HS-27A (cell line): Measurements from ENCODE around the gene ADRA2B.

ENCODE experiments used
- DNase-seq: peaks from one replicate; pipeline ENCODE4 v3.0.0-alpha.2; 2012; ENCODE audit warnings: low read depth, missing footprints

ADRA2B gene

DNA sequence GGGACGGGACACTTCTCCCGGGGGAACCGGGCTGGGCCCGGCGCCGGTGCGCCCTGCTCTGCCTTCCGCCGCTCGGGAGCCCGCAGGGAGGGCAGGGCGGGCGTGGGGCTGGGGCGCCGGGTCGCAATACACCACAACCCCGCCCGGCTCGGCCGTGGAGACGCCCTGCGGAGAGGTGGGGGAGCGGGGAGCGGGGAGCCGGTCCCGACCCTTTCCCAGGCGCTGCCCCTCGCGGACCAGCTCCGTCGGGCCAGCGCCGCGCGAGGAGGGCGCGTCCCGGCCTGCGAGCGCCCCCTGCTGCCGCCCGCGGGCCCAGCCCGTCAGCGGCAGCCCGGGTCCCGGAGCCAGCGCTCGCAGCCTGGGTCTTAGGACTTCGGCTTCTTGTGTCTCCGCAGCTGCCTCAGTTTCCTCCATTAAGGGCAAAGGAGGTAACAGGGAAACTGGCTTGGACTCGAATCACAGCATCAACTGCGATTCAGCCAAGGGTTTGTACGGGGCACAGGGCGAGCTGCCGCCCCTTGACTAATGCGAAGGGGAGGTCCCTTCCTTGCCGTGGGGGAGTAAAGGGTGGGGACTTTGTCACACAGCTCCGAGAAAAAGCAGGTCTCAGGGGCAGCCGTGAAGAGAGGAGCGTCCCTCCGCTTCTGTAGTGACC lies 635 bp upstream of the ADRA2B start:
- DNase-seq: no peak

DNA sequence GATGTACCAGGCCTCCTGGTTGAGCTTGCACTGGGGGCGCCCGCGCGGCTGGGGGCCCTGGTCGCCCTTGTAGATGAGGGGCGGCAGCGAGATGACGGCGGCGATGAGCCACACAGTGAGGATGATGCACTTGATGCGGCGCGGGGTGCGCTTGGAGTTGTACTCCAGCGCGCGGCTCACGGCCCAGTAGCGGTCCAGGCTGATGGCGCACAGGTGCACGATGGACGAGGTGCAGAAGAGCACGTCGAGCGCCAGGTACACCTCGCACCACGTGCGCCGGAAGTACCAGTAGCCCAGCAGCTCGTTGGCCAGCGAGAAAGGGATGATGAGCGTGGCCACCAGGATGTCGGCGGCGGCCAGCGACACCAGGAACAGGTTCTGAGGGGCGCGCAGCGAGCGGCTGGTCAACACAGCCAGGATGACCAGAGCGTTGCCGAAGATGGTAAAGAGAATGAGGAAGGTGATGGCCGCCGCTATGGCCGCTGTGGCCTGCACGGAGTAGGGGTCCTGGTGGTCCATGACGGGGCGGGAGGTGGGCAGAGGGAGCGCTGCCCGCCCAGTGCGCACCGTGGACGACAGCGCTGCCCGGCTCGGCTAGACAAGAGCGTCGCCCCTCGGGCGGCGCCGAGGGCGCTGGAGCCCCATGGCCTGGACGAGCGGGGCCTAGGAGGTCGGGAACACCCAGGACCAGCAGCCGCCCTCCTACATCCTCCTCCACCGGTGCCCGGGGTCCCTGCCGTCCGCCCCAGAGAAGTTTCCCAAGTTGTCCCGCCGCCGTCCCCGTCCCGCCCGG lies 544 bp downstream of the ADRA2B start:
- no peak for DNase-seq

DNA sequence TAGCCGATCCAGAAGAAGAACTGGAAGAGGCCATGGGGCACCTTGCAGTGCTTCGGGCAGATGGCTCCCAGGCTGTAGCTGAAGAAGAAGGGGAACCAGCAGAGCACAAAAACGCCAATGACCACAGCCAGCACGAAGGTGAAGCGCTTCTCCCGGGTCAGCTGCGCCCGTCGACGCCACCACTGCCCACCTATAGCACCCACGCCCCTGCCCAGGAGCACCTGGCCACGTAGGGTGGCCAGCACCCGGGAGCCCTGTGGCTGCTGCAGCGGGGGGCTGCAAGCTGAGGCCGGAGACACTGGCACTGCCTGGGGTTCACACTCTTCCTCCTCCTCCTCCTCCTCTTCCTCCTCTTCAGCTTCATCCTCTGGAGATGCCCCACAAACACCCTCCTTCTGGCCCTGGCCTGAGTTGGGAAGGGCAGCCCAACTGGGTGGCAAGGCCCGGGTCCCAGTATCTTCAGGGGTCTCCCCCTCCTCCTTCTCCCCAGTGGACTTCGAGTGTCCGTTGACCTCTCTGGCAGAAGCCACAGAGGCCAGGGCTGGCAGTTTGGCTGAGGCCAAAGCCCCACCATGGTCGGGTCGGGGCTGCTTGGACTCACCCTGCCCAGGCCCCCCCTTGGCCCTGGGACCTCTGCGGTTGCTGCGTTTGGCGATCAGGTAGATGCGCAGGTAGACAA lies 1.3 kb downstream of the ADRA2B start:
- no peak for DNase-seq

DNA sequence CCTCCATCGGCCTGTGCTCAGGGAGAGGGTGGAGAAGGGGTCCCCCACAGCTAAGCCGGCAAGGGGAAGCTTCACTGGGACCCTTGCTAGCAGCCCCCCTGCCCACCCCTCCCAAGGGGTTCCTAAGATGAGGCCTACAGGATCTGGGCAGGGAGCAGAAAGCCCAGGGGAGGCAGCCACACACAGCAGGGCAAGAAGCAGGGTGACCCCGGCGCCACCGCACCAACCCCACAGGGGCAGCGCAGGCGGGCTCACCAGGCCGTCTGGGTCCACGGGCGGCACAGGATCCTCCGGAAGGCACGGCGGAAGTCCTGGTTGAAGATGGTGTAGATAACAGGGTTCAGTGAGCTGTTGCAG lies 1.8 kb downstream of the ADRA2B start:
- DNase-seq: no peak

- DNase-seq: no peak
Measured at GRCh38 chr2:96113951-96114350, 2.4 kb downstream of the ADRA2B start.

DNA sequence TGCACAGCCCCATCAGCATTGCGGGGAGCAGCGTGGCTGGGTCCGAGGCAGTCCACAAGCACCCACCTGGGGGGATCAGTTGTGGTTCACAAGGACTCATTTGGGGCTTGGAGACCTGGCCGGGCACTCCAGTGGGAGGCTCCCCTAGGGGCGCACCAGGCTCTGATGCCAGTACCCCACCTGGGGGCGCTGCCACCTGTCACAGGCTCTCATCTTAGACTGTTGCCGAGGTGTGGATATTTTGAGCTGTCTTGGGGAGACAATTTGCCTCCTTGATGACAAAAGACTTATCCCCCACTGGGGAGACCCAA lies 3.0 kb downstream of the ADRA2B start:
- no peak for DNase-seq

DNA sequence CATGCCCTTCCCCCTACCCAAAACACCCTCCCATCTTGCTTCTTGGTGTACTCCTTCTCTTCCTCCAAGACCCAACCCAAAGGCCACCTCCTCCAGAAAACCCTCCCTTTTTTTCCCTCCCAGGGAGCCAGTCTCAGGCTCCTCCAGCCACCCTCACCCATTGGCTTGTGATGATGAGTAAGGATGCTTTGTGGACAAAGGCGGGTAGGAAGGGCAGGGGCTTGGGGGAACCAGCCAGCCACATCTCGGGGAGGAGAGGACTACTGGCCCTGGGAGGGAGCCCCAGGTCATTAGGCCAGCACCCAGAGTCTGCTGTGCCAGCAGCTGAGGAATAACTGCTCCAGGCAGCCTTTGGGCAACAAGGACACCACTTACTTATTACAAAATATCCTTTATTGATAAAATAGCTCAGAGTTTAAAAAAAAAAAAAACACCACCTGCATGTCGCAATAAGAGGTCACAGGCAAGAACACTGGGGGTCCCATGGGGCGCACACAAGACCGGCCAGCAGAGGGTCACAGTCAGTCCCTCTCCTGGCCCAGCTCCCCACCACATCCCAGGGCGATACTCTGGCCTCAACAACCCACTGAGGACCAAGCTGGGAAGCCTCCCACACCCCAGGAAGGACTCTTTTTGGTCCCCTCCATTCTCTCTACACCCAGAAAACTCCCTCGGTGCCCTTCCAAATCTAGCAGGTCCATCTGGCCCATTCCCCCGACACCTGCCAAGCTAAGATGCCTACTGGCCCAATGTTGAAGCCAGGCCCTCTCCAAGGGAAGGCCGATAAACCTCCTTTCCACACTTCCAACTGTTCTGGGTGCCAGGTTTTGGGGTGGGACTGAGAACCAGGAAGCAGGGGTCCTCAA lies 3.6 kb downstream of the ADRA2B start:
- no peak for DNase-seq

- DNase-seq: no peak
Measured at GRCh38 chr2:96111823-96112500, 4.4 kb downstream of the ADRA2B start.

DNA sequence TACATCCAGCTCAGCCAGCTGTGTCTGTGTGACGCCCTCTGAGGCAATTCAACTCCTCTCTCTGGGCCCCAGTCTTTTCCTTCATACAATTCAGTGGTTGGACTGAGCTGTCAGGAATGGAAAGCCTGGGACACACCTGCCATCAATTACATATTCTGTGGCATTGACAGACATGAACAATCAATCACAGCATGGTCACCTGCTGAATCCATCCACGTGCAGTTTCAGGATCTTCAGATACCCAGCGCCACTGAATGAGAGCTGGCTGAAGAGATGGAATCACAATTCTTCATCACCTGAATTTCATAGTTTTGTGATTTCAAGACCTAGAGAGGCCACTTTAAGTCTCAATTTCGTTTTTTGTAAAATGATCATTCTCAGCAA lies 5.1 kb downstream of the ADRA2B start:
- no peak for DNase-seq

- no peak for DNase-seq
Measured at GRCh38 chr2:96110621-96111256, 5.6 kb downstream of the ADRA2B start.

DNA sequence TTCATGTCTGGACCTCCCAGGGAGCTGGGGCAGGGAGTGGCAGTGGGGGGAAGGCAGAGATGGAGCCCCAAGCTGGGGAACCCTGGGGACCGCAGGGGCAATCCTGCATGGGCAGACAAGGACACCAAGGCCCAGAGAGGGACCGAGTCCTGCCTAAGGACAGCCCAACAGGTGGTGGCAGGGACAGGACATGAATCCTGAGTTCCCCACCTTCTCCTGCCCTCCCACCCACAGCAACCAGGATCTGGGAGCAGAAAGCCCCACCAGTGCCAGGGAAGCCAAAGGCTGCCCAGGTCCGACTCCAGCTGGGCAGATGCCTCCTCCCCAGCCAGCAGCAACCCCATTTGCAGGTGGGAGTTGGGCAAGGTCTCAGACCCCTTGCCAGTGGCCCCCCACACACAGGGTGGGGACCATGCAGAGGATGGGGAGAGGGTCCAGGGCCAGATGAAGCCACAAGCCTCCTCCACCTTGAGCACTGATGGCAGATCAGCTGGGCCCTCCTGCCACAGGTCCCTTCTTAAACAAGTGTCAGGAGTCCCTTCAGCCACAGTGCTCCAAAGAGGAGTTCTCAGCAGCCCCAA lies 6.3 kb downstream of the ADRA2B start:
- no peak for DNase-seq

GRCh38 chr2:96109361-96109680 lies 7.0 kb downstream of the ADRA2B start:
- no peak for DNase-seq

- DNase-seq: no peak
Measured at GRCh38 chr2:96108541-96109360, 7.6 kb downstream of the ADRA2B start.

DNA sequence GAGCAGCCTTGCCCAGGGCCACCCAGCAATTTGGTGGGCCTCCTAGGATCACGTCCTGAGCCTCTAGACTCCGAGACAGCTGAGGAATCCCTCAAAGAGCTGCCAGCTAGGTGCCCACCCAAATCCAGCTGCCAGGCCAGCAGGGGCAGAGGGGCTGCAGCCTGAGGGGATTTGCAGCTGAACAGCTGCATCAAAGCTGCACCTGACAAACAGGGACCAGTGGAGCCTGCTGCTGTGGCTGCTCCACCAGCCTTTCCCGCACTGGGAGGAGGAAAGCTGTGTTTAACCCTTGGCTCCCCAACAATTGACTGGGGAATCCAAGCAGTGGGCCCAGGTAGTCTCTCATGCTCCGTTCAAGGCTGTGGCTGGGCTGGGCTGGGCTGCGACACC lies 8.2 kb downstream of the ADRA2B start:
- DNase-seq: no peak

GRCh38 chr2:96107708-96108065 lies 8.7 kb downstream of the ADRA2B start:
- DNase-seq: no peak

- no peak for DNase-seq
Measured at GRCh38 chr2:96106991-96107707, 9.2 kb downstream of the ADRA2B start.

- no peak for DNase-seq
Measured at GRCh38 chr2:96105994-96106715, 10.2 kb downstream of the ADRA2B start.

DNA sequence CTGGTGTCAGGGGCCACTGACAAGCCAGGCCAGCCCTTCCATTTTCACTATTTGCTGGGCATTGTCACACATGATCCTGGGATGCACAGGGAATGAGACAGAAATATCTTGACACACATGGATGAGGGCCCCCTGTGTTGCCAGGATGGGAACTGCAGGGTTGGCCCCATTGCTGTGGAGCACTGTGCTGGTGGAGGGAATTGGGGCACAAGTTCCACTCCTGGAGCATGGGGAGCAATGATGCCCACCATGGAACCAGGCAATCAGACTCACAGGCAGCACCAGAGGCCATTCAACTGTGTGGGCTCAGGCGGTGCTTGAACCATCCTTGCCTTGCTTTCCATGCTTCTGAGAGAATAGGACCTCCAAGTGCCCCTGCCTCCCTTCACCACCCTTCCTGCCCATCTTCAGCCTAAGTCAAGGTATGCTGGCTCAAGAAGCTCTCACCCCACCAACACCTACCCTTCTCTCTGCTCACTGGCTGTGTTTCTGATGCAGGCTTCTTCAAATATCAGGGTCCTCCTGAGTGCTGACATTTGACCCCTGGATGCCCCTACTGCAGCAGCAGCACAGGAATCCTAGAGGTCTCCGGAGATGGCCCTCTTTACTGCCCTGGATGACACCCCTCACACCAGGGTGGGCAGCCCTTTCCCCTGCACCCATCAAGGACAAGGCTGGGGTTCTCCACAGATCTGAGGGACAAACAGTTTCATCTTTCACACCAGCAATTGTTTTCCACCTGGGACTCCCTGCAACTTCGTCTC lies 11.0 kb downstream of the ADRA2B start:
- DNase-seq: no peak
